Heart left ventricle (tissue), 16 donors: ENCODE results near the gene COPS2. TPM values are rescaled to one million over a fixed set of nuclear protein-coding genes. Genes with fewer than 3 reads are reported as not detected.
"Not testable (repeated sequence)": the region's sequence is repeated elsewhere in the genome, so short reads cannot be mapped to it uniquely, and the experiment has no call there.

Experiments
- ATAC-seq, 4 donors: fragments of 200-7000 bp; cut with Tn5 transposase; one replicate each; pipeline ENCODE4 v1.9.1; 2020 to 2022; ENCODE audit warnings: moderate library complexity in 4 of 4, mild to moderate bottlenecking in 3 of 4, moderate number of reproducible peaks in 1 of 4
- DNase-seq, 5 donors: peaks; one replicate each; pipeline ENCODE4 v3.0.0-alpha.2; 2020
- H3K27ac ChIP-seq, 12 donors: fragments of 200-600 bp; sonication (generic) in 4 of 12; one replicate each; pipeline versions ENCODE4 v1.5.0 to v1.8.0; 2016 to 2022; ENCODE audit warnings: mild to moderate bottlenecking in 2 of 12
- H3K27me3 ChIP-seq, 9 donors: fragments of 200-600 bp; sonication (generic) in 2 of 9; one replicate each; pipeline versions ENCODE4 v1.5.1 to v1.8.0; 2016 to 2022; ENCODE audit warnings: mild to moderate bottlenecking in 3 of 9
- H3K36me3 ChIP-seq, 9 donors: fragments of 200-600 bp; sonication (generic) in 2 of 9; one replicate each; pipeline versions ENCODE4 v1.5.0 to v1.8.0; 2018 to 2022; ENCODE audit warnings: mild to moderate bottlenecking in 2 of 9
- H3K4me1 ChIP-seq, 12 donors: fragments of 200-600 bp; sonication (generic) in 4 of 12; one replicate each; pipeline versions ENCODE4 v1.5.0 to v1.8.0; 2016 to 2022; ENCODE audit warnings: mild to moderate bottlenecking in 3 of 12
- H3K4me3 ChIP-seq, 12 donors: fragments of 200-600 bp; sonication (generic) in 4 of 12; one replicate each; pipeline versions ENCODE4 v1.5.0 to v1.8.0; 2017 to 2022; ENCODE audit warnings: mild to moderate bottlenecking in 9 of 12, moderate library complexity in 4 of 12
- H3K9me3 ChIP-seq, 12 donors: fragments of 200-600 bp; sonication (generic) in 4 of 12; one replicate each; pipeline versions ENCODE4 v1.5.0 to v1.8.0; 2016 to 2022; ENCODE audit warnings: mild to moderate bottlenecking in 1 of 12
- POLR2A ChIP-seq, 2 donors: fragments of 450-650 bp; IDR thresholded peaks; one replicate each; pipeline ENCODE4 v1.6.1; 2017; ENCODE audit warnings: antibody characterized with exemption in 2 of 2, mild to moderate bottlenecking in 2 of 2, moderate library complexity in 2 of 2
- WGBS, 4 donors: extraction: QIAGEN DNeasy Blood & Tissue Kit in 2 of 4; methylation state at CpG; one replicate each; pipeline versions ENCODE4 v1.1.5 to v1.1.7; 2013 to 2018; 5-methylcytosine and 5-hydroxymethylcytosine counted together
- intact Hi-C, 10 donors: fragments of 100-400 bp; cut with DNase I; formaldehyde crosslinking; loops; one replicate each; pipeline versions ENCODE4 v1.11.1 to v1.14.2; 2022
- polyA plus RNA-seq, 2 donors: library from polyadenylated mRNA; stranded (reverse); fragments of 200-250 nt; gene quantifications; one replicate each; pipeline ENCODE4 v1.2.3, GENCODE V29; 2013
- total RNA-seq, 9 donors: library from RNA; depleted of rRNA in 2 of 9; stranded (reverse); fragments of >200 nt in 2 of 9; fragmentation: NEBNext Ultra II Directional in 3 of 9; extraction: Animal tissue kit (Norgen Biotek cat#: 25700) in 3 of 9; gene quantifications; one replicate each; pipeline versions ENCODE4 v1.1.0 to v1.2.4, GENCODE V29; 2016 to 2023
- TF ChIP-seq, protein P1 (sequence below), 12 donors: fragments of 200-600 bp; sonication (generic) in 4 of 12; IDR thresholded peaks; one replicate each; pipeline versions ENCODE4 v1.5.0 to v1.8.0; 2018 to 2022; ENCODE audit warnings: antibody characterized with exemption in 12 of 12, mild to moderate bottlenecking in 5 of 12
- donor health status: ischemic (EF 13 %, LVEDD 7.1; RV severe dilation, severe dysfunction).
- donor health status: healthy with polysubstance abuse.
- donor health status: DM: no; HTN: yes; CAD: no.
- donor health status: DM: no; HTN: no; CAD: no.
- donor health status: ischemic (EF 25% LVEDD 6.9; RV normal size, moderate dysfunction).
- donor health status: ischemic (EF 25% LVEDD 5.7; RV mildly dilated, moderate dysfunction).
- donor health status: healthy.
- donor health status: DM: yes; HTN: yes; CAD: no.
- donor health status: ischemic (EF 35%, LVEDD 5.7; RV mildly dilated, moderate dysfunction).
- donor health status: nonischemic (EF 11% LVEDD 7.7; RV severe dilation, severe dysfunction).
- donor health status: DM: yes; HTN: yes; CAD: no.
- donor health status: PGD.
- donor health status: ischemic (EF 29% LVEDD 5.4; RV normal size, mild dysfunction).
- donor health status: nonischemic (EF 23%, LVEDD 6.1; RV moderate dilation, normal function).

COPS2 gene
- total and polyA plus RNA-seq, 11 donors: 36.4 to 94.4 (median 79.9) TPM

DNA sequence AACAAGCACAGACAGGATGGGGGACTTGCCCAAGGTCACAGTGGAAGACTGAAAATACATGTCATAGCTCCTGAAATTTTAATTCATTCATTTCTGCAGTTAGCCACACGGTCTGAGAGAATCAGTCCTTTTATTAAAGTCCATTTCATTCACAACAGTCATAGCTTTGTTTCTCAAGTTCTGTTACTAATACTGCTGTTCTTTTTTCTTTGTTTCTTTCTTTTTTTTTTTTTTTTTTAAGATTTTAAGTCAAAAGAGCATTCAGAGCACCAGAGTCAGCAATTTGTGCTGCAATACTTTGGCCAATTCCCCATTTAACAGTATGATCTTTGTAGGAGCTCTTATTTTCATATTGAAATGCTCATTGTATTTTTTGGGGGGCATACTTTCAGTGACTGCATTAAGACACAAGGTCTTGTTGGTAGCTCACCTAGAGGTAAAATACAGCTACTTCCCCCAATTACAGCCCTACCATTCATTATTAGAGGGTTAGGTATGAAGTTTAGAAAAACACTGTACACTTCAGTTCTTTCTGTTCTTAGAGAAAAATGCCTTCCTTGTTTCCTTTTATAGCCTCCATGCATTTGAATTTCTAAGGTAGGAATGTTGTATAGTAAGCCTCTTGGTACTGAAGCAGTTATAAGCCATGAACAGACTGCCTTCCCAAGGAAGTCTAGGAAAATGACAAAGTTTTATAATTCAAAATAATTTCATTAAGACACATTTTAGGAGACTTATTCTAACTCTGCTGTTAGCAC lies 24.2 kb upstream of the COPS2 start:
- no peak overlapping the region for H3K4me3 ChIP-seq
- DNase-seq (no peak), ATAC-seq (no peak)
- no peaks in the 10 kb centered on the region for H3K27me3 ChIP-seq
- peaks cover 0 to 3% (median 0%) of the 10 kb centered on the region in 12 donors for H3K9me3 ChIP-seq
- H3K4me1 ChIP-seq: peaks cover 0 to 10% (median 0%) of the 10 kb centered on the region in 12 donors
- no peak overlapping the region for H3K27ac ChIP-seq
- no peak for TF ChIP-seq POLR2A (IDR thresholded peaks at IDR 0.05)
- TF ChIP-seq, protein P1, sequence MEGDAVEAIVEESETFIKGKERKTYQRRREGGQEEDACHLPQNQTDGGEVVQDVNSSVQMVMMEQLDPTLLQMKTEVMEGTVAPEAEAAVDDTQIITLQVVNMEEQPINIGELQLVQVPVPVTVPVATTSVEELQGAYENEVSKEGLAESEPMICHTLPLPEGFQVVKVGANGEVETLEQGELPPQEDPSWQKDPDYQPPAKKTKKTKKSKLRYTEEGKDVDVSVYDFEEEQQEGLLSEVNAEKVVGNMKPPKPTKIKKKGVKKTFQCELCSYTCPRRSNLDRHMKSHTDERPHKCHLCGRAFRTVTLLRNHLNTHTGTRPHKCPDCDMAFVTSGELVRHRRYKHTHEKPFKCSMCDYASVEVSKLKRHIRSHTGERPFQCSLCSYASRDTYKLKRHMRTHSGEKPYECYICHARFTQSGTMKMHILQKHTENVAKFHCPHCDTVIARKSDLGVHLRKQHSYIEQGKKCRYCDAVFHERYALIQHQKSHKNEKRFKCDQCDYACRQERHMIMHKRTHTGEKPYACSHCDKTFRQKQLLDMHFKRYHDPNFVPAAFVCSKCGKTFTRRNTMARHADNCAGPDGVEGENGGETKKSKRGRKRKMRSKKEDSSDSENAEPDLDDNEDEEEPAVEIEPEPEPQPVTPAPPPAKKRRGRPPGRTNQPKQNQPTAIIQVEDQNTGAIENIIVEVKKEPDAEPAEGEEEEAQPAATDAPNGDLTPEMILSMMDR (IDR thresholded peaks at IDR 0.05): no peak
- H3K36me3 ChIP-seq: no peaks in the 10 kb centered on the region
- WGBS, 4 donors: 88 to 94% (median 91%) methylated on average over 1 of the region's 1 CpG
- intact Hi-C loops: no loop called here

DNA sequence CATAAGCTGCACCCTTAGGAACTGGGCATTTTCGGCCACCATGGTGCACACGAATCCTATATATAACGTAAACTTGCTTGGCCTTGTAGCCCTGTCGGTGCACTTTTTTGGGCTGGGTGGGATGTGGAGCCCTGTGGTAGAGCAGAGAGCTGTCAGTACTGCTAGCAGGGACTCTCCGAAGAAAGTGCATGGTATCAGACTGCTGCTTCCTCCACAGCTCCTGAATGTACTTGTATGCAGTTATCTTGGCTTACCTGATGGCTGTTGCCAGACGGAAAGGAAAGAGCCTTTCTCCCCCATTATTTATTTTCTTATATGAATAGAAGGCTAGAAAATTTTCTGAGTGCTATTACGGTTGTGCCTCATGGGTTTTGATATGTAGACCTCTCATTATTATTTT lies 23.1 kb upstream of the COPS2 start:
- intact Hi-C loops: no loop called here
- 85 to 95% (median 91%) methylated on average over 7 of the region's 7 CpGs for WGBS, 4 donors
- Histone ChIP-seq H3K27ac (no peak overlapping the region), H3K9me3 (peaks cover 0 to 3% (median 0%) of the 10 kb centered on the region in 12 donors), H3K27me3 (no peaks in the 10 kb centered on the region), H3K4me3 (no peak overlapping the region), H3K4me1 (peaks cover 0 to 11% (median 0%) of the 10 kb centered on the region in 12 donors), H3K36me3 (no peaks in the 10 kb centered on the region)
- TF ChIP-seq POLR2A (IDR thresholded peaks at IDR 0.05): no peak
- TF ChIP-seq, protein P1 (IDR thresholded peaks at IDR 0.05): no peak
- ATAC-seq (no peak), DNase-seq (no peak)

GRCh38 chr15:49175582-49176397 lies 20.4 kb upstream of the COPS2 start:
- intact Hi-C loops, DNase-seq, H3K27me3 ChIP-seq, ATAC-seq, H3K27ac ChIP-seq, H3K9me3 ChIP-seq, H3K4me3 ChIP-seq, H3K36me3 ChIP-seq: not testable (repeated sequence)
- peaks cover 0 to 33% (median 3%) of the 10 kb centered on the region in 12 donors for H3K4me1 ChIP-seq
- WGBS, 4 donors: 90 to 98% (median 93%) methylated on average over 6 of the region's 6 CpGs

- H3K36me3 ChIP-seq: no peaks in the 10 kb centered on the region
- TF ChIP-seq, protein P1 (IDR thresholded peaks at IDR 0.05): no peak
- no peak for TF ChIP-seq POLR2A (IDR thresholded peaks at IDR 0.05)
- peaks cover 0 to 38% (median 6%) of the 10 kb centered on the region in 12 donors for H3K4me1 ChIP-seq
- no peak overlapping the region for H3K4me3 ChIP-seq
- no peak overlapping the region for H3K27ac ChIP-seq
- H3K27me3 ChIP-seq: no peaks in the 10 kb centered on the region
- WGBS, 4 donors: 88 to 93% (median 92%) methylated on average over 3 of the region's 3 CpGs
- no peak for DNase-seq
- H3K9me3 ChIP-seq: no peaks in the 10 kb centered on the region
- no peak for ATAC-seq
- intact Hi-C loops: no loop called here
Measured at GRCh38 chr15:49174902-49175301, 19.5 kb upstream of the COPS2 start.
